ENCODE data around the gene CCNG2.

The CCNG2 gene

DNA sequence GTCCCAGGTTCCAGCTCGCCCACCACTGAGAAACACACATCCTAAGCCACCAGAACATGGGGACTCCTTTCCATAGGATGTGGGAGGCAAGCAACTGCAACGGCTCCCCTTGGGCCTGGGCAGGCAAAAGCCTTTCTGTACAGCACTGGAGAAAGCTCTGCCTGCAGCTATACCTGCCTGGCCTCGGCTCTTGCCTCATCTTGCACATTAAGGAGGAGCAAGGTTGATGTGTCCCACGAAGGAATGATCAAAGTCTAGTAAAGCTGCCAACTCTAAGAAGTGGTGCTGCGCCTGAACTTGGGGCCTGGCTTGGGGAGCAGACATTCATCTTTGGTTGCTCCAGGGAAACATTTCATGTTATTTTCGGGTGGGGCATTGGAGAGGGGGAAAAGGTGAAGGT lies 19.6 kb downstream of the CCNG2 start:
- no peak for DNase-seq (ENCODE audit: low read depth)

DNA sequence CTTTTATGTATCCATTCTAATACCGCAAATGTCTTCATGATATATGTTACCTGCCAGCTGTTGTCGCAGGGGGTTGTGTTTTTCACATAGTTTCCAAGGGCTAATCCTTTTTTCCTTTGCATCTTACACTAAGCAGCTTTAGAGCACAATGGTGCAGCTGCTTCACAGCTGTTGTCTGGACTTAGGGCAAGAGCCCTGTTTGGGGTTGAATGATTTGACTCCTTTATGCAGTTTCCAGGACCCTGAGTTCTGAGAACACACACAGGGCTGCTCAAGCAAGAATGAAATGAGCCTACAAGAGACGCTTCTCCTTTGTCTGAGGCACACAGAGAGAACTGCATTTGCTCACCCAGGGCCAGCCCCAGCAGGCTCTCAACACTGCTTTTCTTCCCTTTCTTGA lies 20.2 kb downstream of the CCNG2 start:
- DNase-seq (ENCODE audit: low read depth): no peak

DNA sequence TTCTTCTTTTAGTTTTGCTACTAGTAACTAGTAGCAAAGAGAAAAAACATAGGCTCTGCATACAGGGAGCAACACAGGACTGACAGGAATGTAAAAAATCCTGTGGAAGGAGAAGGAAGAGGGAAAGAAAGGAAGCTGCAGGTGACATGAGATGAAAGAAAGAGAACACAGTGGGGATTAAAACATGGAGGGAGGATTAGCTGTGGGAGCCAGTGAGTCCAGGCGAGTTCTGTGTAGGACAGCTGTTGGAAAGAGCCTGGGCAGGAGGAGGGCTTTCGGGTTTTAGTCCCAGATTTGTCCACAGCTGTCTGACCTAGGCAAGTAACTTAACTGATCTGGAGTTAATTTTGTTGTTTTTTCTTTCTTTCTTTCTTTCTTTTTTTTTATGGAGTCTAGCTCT lies 21.6 kb downstream of the CCNG2 start:
- DNase-seq (ENCODE audit: low read depth): no peak

DNA sequence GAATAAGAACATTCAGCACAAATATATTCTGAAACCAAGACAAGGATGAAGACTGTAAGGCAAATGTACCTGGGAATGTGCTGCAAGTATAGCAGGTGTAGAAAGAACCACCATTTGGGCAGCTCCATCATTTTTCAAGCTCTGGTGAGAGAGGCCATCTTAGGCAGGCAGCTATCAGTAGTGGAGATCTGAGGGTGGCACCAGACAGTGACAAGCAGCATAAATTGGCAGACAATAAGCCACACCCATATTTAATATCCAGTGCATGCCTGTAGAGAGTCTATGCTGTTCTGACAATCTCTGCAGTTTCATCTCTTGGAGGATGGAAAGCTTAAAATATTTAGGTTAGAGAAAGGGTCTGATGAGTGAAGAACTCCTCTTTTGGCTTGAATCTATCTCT lies 22.5 kb downstream of the CCNG2 start:
- no peak for DNase-seq (ENCODE audit: low read depth)

DNA sequence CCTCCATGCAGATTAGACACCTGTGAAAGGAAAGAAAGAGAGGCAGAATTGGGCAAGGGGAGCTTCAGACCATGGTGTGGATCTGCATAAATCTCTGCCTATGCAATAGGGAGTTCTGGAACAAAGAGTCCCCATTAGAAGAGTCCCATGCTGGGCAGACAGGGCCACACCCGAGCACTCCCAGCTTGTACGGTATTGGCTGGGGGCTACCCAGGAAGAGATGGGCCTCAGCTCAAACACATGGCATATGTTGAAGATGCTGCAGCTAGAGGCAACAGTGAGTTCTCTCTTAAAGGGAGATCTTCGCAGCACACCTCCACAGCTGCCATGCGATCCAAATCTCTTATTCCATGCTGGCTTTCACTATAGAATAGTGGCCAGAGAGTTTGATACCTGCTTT lies 24.7 kb downstream of the CCNG2 start:
- DNase-seq (ENCODE audit: low read depth): no peak

DNA sequence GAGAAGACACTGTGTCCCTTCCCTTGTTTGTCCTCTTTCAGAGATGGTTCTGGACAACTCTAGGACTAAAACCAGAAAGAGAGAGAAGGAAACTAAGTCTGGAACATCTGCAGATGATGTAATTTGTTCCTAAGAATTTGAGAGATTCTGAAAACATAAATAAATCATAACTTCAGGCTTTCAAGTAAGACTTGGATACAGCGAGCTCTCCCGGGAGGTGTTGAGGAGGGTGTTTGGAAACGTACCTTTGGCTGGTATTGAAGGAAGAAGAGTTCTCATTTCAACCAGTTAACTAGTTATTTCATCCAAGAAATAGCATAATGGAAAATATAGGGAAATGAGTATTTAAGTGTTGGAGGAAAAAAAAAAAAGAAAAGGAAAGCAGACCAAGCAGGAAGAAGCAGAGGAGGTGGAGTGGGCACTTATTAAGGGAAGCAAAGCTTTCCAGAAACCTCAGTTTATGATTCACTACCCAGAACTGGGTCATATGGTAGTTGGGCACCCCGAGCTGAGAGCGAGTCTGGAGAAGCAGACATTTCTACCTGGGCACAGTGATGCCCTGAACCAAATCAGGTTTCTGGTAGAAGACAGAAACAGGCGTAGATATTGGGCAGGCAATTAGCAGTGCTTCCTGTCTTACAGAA lies 26.9 kb downstream of the CCNG2 start:
- DNase-seq (ENCODE audit: low read depth): no peak

DNA sequence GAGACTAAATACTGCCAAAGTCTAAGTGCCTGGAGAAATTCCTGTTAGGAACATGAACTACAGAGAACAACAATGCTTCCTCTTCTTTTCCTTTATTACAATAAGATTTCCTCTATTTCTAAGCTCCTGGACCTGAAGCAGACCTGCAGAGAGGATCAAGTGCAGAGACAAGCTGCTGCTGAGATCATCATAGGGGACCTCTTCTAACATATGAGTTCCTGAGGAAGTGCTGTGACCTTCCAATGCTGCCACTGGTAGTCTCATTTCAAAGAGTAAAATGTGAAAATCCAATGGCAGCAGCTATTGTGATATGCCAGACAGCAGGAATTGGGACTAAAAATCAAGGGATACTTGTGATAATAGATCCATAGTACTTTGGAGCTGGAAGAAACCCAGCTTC lies 28.0 kb downstream of the CCNG2 start:
- DNase-seq (ENCODE audit: low read depth): no peak

DNA sequence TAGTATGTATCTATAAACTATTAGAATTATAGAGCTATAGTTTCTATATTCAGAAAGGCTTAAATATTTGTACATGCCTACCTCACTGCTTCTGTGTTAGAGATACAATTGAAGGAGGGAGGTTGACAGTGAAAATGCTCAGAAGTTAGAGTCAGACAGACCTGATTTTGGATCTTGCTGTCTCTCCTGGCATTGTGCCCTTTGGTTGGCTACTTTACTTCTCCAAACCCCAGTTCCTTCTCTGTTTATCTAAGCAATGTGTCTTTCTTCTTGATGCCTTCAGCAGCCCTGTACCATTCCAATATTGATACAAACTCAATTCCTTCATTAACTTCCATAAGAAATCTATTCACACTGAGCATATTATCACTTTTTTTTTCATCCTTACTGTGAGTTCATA lies 28.7 kb downstream of the CCNG2 start:
- DNase-seq (ENCODE audit: low read depth): no peak

DNA sequence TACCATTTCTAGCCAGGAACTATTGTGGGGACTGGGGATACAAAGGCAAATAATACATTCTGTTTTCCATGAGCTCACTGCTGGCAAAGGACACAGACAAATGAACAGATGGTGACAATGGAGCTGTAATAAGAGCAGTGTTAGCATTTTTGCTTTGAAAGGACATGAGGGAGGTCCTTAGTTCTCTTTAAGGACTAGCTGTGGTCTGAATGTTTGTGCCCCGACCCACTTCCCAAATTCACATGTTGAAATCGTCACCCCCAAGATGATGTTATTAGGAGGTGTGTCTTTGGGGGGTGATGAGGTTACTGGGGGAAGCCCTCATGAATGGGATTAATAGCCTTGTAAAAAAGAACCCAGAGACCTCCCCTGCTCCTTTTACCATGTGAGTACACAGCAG lies 30.3 kb downstream of the CCNG2 start:
- DNase-seq (ENCODE audit: low read depth): no peak

DNA sequence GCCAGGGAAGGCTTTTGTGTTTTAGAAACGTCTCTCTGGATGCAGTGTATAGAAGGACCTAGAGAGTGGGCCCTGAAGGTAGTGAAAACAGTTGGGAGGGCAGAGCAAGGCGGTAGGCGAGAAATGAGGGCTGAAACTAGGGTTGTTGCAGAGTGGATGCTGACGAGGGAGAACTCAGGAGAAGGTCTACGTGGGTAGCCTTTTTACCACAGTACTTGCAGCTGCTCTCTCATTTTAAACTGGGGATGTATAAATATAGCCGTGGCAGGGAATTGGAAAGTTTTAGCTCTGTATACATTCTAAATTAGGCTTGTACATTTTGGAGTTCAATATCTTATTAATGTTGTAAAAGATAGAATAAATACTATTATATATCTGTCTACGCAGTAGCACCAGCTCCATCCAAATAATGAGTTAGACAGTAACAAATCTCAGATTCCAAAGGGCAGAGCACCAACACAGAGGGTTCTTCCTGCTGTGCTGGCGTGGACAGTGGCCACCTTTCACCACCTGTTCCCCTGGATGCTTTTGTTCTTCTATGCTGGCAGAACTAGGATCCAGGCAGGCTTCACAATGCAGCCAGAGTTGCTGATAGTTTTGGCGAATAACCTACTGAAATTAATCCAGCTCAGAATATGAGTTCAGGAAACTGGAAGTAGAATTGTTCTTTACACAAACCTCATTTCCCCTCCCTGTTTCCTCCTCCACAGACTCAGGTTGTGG lies 31.7 kb downstream of the CCNG2 start:
- DNase-seq (ENCODE audit: low read depth): no peak

DNA sequence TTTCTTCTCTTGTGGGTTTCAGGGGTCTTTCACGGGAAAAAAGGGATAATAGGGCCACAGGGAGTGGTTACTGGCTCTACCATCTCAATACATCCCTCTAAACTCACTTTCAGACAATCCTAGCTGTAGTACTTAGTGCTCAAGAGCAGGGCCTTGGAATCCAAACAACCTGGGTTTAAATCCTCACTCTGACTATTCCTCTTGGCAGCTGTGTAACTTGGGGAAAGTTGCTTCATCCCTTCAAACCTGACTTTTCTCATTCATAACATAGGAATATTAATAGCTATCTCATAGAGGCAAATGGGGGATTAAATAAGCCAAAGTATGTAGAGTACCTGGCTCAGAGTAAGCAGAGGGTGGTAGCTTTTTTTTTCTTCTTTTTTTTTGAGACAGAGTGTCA lies 32.4 kb downstream of the CCNG2 start:
- DNase-seq (ENCODE audit: low read depth): no peak

DNA sequence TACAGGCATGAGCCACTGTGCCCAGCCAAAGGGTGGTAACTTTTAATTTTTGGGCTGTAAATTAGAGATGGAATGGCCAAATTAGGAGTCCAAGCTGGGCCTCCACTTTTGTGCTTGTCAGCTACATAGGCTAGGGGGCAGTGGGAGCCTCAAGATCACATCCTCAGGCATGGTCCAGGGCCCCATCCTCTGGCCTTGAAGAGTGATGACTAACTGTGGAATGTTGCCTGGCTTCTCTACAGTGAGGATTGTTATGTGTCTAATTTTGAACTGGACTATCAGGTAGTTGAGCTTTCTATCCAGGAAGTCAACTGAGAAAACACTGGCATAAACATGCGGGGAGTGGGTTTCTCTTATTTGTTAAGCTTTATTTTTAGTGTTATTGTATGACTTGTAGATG lies 33.0 kb downstream of the CCNG2 start:
- no peak for DNase-seq (ENCODE audit: low read depth)

DNA sequence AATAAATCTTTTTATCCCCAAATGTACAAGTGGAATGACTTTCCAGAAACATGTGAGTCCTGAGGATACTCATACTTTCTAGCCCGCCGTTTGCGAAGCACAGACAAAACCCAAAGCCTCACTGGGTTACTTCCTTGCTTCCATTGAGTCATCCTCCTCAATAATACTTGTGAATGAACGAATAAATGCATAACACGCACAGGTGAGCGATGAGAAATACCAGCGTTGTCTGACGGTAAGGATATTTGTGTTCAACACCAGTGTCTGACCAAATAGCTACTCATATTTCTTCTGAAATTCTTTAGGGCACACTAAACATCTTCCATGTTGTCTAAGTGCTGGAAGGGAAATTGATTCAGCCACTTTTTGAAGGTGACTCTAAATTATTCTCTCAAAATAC lies 36.0 kb downstream of the CCNG2 start:
- no peak for DNase-seq (ENCODE audit: low read depth)

DNA sequence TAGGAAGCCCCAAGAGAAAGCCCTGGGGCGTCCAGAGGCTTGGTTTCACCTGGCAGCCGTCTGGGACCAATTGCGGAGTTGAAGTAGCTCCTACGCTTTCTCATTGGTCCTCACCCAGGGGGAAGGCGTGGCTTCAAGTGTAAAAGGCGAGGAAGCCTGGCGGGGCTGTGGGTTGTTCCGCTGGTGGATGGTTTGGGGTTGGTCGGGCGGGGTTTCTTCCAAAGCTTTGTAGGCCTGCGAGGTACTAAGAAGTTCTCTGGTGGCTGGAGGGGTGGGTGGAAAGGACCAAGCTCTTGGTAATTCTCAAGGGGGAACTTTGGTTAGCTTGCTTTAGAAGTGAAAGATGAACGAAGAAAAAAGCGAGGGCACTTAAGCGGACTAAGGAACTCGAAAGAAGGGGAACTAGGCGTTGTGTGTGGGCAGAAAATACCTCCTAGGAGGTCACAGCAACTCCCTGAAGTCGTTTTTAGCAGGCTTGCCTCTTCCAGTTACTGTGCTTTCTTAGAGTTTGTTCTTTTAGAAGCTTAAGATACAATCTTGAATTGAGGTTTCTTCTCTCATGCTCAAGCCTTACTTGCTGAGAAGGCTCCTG lies 36.6 kb downstream of the CCNG2 start:
- peak; percentile 47 for DNase-seq (ENCODE audit: low read depth)

DNA sequence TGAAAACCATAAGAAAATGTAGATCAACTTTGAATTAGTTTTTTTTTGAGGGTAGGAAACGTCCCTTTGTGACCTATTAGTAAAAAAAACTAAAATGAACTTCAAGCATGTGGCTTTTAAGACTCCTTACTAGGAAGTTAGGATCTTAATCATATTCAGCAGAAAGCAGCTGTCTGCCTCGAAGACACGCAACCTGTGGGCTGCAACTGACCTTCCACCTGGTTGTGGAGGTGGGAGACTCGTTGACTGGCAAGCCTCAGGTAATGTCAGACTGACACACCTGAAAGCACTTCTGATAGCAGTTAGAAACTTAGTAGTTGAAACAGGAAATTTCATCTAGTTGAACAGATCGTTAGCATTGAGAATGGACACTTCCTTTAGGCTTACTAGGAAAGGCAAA lies 37.4 kb downstream of the CCNG2 start:
- no peak for DNase-seq (ENCODE audit: low read depth)

DNA sequence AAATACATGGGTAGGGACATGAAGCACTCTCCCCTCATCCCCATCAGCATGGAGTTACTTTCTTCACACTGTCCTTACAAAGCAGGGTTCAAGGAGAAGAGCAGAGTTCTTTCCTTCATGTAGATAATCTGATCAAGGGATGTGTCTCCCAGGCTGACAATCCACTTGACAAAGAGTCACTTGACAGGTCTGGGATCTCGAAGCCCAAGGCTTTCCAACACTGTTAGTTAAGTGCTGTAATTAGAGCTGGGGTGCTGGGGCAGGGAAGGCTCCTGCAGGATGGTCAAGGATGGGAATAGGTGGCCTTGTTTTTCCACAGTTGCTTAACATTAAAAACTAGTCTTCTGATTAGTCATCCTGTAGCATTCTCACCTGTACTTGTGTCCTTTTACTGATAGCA lies 38.0 kb downstream of the CCNG2 start:
- no peak for DNase-seq (ENCODE audit: low read depth)

DNA sequence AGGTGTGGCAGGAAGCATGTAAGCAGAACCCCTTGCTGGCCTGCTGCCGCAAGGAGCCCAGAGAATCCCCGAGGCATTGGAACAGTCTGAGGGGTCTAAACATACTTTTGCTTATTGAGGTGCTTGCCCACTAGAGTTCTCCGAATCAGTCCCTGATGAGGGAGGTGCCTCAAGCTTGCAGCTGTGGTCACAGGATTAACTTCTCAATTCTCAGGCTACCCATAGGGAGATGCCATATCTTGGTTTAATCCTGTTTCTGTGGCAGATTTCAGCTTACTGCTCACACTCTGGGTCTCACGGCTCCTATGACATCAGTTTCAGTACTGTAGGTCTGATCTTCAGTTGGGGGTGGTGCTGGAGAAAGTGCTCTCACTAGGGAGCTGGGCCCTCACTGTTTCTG lies 39.9 kb downstream of the CCNG2 start:
- no peak for DNase-seq (ENCODE audit: low read depth)

DNA sequence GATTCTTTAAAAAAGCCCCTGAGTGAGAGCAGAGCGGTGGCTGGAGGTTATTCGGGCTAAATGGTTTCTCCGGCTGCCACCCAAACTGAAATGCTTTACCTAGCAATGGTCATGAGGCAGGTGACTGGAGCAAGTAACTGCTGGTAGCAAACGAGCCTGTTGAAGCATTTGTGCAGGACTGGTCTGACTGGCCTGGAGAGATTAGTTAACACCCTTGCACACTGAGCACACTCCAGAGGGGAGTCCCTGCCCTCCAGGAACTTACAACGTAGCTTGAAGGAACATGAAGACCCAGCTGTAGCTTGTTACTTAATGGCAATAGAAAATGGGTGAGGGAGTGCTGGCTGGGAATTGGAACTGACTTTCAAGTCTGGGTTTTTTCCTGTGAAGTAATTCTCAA lies 40.4 kb downstream of the CCNG2 start:
- DNase-seq (ENCODE audit: low read depth): no peak

DNA sequence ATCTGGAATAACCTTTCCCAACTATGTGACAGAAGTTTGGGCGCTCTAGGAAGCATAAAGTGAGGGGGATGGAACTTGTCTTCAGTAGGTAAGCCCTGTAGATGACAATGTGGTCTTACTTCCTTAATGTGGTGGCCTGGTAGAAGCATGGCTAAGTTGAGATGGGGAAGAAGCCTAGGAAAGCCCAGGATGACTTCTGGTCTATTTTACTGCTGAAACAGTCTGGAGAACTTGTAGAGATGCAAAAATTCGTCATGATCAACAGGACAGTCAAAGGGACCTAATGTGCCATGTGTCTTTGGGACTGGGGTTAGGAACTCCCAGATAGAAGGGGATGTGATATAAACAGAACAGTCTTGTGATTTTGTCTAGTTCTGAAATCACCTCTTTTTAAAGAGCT lies 40.8 kb downstream of the CCNG2 start:
- no peak for DNase-seq (ENCODE audit: low read depth)

DNA sequence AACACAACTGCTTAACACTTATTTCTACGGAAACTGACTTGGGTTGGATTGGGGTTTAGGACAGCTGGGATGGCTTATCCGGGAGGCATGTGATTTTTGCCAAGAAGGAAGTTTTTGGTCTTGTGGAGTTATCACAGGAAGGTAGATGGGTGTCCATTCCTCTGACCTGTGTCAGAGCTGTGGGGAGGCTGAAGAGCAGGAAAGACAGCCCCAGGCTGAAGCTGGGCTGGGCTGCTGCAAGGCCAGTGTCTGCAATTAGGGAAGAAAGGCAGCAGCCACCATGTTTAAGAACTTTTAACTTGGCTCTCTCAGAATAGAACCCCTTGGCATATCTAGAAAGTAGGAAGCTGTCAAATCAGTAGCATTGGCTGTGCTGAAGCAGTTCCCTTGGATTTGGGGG lies 42.3 kb downstream of the CCNG2 start:
- DNase-seq (ENCODE audit: low read depth): no peak

DNA sequence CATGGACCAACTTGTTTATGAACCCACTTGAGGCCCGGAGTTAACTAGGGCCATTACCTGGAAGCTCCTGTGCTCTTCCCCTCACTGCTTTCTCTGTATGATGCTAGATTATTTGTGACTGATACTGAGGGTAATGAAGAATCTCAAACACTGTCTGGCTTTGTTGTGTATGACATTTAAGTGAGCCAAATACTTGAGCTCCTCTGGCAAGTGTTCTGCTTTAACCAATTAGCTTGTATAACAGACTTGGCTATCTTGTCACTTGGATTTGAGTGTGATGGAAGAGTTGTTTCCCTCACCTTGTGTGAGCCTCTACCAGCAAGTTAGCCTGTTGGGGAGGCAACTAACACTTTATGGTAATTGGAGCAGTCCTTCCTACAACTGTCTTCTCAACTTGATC lies 42.7 kb downstream of the CCNG2 start:
- DNase-seq (ENCODE audit: low read depth): no peak

DNA sequence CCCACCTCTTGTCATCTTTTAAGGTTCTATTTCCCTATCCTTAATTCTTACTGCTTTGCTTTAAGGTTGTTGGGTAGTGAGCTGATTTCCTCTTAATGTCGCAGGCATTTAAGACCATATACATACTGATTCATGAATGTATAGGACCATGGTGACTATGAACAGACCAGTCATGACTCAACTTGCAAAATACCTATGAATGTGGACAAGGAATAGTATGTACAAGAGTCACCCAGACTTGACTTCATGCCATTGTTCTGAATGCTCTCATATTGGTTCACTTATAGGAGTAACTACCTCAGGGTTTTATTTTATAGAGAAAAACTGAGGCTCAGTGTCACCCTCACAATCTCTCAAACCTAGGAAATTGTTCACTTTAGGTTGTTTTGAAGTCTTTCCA lies 44.3 kb downstream of the CCNG2 start:
- DNase-seq (ENCODE audit: low read depth): no peak

DNA sequence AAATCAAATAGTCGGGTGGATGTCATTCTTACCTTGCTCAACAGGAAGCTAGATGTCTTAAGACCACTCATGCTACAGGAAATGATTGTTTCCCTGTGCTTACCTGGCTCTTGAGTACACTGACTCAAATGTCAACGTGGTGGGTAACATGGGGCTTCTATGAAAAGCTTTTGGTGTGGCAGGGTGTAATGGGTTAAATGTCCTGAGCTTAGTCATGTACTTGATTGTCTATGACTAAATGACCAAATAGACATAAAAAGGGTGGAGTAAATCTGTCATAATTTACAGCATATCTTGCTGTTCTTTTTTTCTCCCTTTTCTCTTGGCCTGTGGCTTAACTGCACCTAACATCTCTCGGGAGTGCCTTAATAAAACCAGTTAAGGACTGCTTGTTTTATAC lies 44.9 kb downstream of the CCNG2 start:
- no peak for DNase-seq (ENCODE audit: low read depth)

DNA sequence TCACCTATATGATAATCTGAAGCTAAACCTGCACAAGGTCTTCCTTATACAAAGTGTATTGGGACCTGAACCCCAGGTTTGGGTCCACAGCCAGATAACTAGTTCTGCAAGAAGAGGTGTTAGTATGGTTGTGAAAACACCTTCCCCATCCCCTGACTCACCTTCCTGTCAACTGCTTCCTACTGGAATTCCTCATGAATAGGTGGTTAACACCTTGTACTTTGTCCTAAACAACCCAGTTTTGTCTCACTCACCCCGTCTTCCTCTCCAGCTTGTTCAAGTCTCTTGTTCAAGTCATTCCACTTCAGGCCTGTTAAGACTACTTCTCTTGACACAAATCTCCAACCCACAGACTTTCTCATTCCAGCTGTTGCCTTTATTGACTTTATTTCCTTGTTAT lies 45.5 kb downstream of the CCNG2 start:
- no peak for DNase-seq (ENCODE audit: low read depth)
